ENCODE data around the gene CA5A.

DNA sequence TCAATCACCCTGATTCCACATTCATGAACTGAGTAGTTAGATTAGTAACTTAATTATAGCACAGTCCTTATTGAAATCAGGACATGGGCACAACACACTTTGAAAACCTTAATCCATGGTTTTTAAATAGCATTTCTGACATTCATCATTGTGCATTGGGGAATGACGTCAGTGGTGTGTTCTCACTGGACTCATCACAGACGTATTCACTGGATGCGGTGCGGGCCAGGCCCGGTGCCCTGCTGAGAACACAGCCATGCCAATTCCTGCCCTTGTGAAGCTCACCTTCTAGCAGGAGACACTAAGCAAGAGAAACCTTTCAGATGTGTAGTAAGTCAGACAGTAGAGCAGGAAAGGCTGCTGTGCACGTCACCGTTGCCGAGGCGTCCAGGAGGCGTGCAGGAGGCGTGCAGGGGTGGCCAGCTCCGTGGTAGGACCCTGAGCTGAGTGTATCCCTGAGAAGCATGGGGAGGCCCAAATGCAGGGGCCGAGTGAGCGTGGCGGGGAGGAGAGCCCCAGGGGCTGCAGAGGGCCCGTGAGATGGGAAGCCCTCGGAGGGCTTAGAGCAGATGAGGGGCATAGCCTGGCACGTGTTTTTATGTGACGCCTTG is 27.8 kb upstream of the CA5A start:
- TF ChIP-seq, protein P1, sequence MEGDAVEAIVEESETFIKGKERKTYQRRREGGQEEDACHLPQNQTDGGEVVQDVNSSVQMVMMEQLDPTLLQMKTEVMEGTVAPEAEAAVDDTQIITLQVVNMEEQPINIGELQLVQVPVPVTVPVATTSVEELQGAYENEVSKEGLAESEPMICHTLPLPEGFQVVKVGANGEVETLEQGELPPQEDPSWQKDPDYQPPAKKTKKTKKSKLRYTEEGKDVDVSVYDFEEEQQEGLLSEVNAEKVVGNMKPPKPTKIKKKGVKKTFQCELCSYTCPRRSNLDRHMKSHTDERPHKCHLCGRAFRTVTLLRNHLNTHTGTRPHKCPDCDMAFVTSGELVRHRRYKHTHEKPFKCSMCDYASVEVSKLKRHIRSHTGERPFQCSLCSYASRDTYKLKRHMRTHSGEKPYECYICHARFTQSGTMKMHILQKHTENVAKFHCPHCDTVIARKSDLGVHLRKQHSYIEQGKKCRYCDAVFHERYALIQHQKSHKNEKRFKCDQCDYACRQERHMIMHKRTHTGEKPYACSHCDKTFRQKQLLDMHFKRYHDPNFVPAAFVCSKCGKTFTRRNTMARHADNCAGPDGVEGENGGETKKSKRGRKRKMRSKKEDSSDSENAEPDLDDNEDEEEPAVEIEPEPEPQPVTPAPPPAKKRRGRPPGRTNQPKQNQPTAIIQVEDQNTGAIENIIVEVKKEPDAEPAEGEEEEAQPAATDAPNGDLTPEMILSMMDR (IDR thresholded peaks at IDR 0.05; ENCODE audit: low read depth, low read length) = no peak
- no peak for TF ChIP-seq EZH2phosphoT487 (IDR thresholded peaks at IDR 0.05; ENCODE audit: low read depth)

Measured in OCI-LY3 (cell line).